Retinal pigment epithelial cell (primary cell): Measurements from ENCODE around the gene TSHZ2.

Experiments used
- DNase-seq: peaks from one replicate; pipeline ENCODE4 v3.0.0-alpha.2; 2010; ENCODE audit warnings: low read depth
- H3K4me3 ChIP-seq: 2 replicates; pipeline ENCODE4 v1.5.1; 2011; ENCODE audit warnings: mild to moderate bottlenecking, low read length, control low read depth, moderate library complexity
- CTCF ChIP-seq: conservative IDR thresholded peaks from 2 replicates; pipeline ENCODE4 v1.5.1; 2011; ENCODE audit warnings: low read depth, low read length, control low read depth, inconsistent platforms

Gene TSHZ2

DNA sequence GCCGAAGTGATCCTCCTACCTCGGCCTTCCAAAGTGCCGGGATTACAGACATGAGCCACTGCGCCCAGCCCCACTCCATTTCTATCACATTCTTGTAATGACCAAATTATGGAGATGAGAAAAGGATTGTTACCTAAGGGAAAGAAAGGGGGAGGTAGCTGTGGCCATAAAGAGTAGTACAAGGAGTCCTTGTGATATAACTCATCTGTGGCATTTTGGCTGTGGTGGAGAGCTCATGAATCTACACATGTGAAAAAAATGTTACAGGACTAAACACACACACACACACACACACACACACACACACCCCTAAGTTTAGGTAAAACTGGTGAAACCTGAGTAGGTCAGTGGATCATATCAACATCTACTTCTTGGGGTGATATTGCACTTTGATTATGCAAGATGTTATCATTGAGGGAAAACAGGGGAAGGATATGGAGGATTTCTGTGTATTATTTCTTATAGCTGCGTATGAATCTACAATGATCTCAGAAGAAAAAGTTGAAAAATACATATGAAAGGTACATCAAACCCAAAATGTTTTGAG lies 251.5 kb downstream of the TSHZ2 start:
- H3K4me3 ChIP-seq, result no peak overlapping the region
- no peak for DNase-seq

DNA sequence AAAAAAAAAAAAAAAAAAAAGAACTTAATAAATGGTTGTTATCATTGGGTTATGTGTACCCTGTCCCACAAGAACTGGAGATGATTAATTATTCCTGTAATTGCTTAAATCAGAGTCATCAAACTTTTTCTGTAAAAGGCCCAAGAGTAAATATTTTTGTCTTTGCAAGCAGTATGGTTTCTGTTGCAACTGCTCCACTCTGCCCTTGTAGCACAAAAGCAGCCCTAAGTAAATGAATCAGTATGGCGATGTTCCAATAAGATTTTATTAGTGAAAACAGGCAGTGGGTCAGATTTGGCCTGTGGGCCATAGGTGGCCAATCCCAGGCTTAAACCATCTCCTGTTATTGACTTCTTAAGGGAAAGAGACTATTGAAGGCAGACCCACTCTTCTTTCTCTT lies 252.7 kb downstream of the TSHZ2 start:
- DNase-seq, result no peak
- H3K4me3 ChIP-seq, result no peak overlapping the region
- no peak for TF ChIP-seq CTCF

More for the DNA sequence above, 251.5 kb downstream of the TSHZ2 start:
- no peak for TF ChIP-seq CTCF

- TF ChIP-seq CTCF, result no peak
- DNase-seq, result no peak
- H3K4me3 ChIP-seq, result no peak overlapping the region
These were observed 254.7 kb downstream of the TSHZ2 start for GRCh38 chr20:53226826-53227225.

DNA sequence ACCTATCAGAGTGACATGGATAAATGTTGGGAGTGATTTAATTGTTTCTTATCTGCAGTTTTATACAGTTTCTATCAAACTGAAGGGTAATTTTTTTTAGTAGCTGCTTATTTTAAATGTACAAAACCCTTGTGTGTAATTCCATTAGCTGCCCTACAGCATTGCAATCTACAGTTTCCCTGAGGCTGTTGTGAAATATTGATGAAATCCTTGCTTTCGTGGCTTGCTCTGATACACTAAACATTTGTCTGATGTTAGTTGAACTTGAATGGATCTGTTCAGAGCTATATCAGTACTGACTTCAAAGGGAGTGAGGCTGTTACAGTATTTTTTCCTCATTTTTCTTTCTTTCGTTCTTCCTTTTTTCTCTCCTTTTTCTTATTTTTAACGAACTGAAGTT lies 255.4 kb downstream of the TSHZ2 start:
- DNase-seq, result no peak
- H3K4me3 ChIP-seq, result no peak overlapping the region
- TF ChIP-seq CTCF, result no peak

GRCh38 chr20:53231061-53231460 lies 258.9 kb downstream of the TSHZ2 start:
- DNase-seq, result no peak
- TF ChIP-seq CTCF, result no peak
- no peak overlapping the region for H3K4me3 ChIP-seq

DNA sequence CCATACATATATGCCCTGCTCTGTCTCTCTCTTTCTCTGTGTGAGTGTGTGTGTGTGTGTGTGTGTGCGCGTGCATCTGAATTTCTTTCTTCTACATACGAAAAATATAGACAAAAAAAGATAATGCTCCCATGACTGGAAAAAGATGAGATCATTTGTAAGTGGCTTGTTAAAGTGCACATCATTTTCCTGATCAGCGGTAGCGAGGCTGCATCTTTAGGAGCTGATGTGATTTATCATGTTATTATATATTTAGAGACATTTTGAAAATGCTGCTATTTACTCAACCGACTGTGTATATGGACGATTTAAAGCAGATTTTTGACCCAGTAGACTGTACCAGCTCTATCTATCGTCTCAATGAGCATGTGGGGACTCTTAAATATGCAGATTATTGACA lies 265.3 kb downstream of the TSHZ2 start:
- H3K4me3 ChIP-seq, result no peak overlapping the region
- TF ChIP-seq CTCF, result no peak
- DNase-seq, result no peak

DNA sequence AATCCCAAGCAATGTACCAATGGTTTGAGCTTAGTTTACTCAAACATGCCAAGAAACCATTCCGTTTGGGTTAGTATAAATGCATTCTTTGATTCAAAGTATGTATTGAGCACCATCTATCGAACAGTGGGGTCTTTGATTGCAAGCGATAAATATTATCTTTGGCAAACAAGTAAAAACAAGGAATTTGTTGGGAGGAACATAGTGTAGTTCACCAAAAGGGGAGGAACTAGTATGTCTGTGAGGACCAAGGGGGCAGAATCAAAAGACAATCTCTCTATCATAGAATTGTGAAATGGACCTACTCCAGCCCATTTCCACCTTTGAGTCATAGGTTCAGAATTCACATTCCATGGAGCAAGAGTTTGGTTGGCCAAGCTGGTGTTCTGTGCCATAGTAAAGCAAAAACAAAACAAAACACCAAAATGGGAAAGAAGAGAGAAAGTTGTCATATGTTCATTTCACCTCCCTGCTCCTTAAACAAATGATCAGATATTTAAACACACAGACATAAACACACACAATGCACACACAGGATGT lies 266.0 kb downstream of the TSHZ2 start:
- H3K4me3 ChIP-seq, result no peak overlapping the region
- no peak for TF ChIP-seq CTCF
- DNase-seq, result no peak
